ENCODE data around the gene RELA.

The RELA gene

GRCh38 chr11:65629579-65629978, 33.1 kb downstream of the RELA start:
- DNase-seq (ENCODE audit: low read depth), result no peak

DNA sequence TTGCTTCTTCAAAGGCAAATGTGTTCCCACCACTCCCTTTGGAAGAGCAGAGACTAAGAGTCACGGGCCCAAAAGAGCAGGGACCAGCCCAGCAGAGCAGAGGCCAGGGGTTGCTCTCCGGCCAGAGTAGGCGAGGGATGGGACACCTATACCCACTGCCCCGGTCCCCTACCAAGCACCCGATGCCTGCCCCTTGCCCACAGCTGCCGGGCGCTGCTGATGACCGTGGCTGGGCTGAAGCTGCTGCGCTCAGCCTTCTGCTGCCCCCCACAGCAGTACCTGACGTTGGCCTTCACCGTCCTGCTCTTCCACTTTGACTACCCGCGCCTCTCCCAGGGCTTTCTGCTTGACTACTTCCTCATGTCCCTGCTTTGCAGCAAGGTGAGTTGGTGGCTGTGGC, 35.5 kb downstream of the RELA start:
- no peak for DNase-seq (ENCODE audit: low read depth)

GRCh38 chr11:65625628-65626342, 36.9 kb downstream of the RELA start:
- no peak for DNase-seq (ENCODE audit: low read depth)

GRCh38 chr11:65624931-65625627, 37.6 kb downstream of the RELA start:
- DNase-seq (ENCODE audit: low read depth), result no peak

GRCh38 chr11:65623852-65624616, 38.7 kb downstream of the RELA start:
- no peak for DNase-seq (ENCODE audit: low read depth)

DNA sequence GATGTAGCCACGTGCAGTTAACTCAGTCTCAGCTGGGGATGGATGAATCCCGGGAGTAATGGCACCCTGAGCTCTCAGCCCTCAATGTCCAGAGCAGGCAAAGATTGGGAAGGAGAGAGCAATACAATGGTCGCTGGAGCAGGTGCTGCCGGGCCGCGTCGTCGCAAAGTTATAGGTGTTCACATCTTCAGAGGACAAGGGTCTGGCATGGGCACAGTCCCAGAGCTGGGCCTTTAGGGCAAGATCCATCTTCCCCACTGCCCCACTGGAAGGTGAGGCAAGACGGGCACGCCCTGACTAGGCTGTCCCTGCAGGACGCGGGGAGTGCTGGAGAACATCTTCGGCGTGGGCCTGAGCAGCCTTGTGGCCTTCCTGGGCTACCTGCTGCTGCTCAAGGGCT, 39.5 kb downstream of the RELA start:
- DNase-seq (ENCODE audit: low read depth), result no peak

- DNase-seq (ENCODE audit: low read depth), result no peak
Measured at GRCh38 chr11:65622011-65622410, 40.7 kb downstream of the RELA start.

GRCh38 chr11:65621460-65621859, 41.3 kb downstream of the RELA start:
- no peak for DNase-seq (ENCODE audit: low read depth)

GRCh38 chr11:65620666-65621065, 42.0 kb downstream of the RELA start:
- DNase-seq (ENCODE audit: low read depth), result no peak

GRCh38 chr11:65619281-65619928, 43.3 kb downstream of the RELA start:
- DNase-seq (ENCODE audit: low read depth), result no peak

DNA sequence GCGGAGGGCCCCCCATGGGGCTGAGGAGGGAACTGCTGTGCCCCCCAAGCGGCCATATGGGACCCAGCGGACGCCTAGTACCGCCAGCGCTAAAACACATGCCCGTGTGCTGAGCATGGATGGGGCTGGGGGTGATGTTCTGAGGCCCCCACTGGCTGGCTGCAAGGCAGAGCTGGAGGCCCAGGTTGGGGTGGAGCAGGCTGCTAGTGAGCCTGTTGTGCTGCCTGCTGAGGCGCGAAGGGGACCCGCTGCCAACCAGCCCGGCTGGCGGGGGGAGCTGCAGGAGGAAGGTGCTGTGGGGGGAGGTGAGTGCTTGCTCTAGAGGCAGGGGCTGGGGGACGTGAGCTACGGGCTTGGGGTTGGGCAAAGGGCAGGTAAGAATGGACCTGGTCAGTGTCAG, 44.0 kb downstream of the RELA start:
- DNase-seq (ENCODE audit: low read depth), result no peak

DNA sequence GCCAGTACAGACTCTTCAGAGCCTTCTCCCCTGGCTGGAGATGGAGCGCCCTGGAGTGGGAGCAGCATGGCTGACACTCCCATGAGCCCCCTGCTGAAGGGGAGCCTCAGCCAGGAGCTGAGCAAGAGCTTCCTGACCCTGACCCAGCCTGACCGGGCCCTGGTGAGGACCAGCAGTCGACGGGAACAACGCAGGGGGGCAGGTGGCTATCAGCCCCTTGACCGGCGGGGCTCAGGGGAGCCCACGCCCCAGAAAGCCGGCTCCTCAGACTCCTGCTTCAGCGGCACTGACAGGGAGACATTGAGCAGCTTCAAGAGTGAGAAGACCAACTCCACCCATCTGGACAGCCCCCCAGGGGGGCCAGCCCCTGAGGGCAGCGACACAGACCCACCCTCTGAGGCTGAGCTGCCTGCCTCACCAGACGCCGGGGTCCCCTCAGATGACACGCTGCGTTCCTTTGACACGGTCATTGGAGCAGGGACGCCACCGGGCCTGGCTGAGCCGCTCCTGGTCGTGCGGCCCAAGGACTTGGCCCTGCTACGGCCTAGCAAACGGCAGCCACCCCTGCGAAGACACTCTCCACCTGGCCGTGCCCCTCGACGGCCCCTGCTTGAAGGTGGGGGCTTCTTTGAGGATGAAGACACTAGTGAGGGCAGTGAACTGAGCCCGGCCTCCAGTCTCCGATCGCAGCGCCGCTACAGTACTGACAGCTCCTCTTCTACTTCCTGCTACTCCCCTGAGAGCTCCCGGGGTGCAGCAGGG, 44.5 kb downstream of the RELA start:
- DNase-seq (ENCODE audit: low read depth), result no peak

GRCh38 chr11:65617136-65617850, 45.4 kb downstream of the RELA start:
- DNase-seq (ENCODE audit: low read depth), result no peak

DNA sequence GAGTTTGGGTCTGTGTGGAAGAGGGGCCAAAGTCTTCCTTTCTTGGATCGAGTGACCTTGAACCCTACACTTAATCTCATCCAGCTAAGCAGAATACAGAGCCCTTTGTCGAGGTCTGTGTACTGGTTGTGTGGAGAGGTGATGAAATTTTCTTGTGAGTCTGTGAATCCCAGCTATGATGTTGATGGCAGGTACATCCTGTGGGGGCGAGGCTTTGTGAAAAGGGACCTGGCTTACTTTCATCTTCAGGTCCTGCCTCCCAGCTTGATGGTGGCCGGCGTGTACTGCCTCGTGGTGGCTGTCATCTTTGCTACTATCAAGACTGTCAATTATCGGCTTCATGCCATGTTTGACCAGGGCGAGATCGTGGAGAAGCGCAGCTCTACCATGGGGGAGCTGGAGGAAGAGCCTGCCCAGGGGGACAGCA, 46.1 kb downstream of the RELA start:
- DNase-seq (ENCODE audit: low read depth), result no peak

GRCh38 chr11:65615950-65616574, 46.7 kb downstream of the RELA start:
- no peak for DNase-seq (ENCODE audit: low read depth)

GRCh38 chr11:65615229-65615949, 47.3 kb downstream of the RELA start, which contains the start of gene PCNX3:
TSS of gene PCNX3 (plus strand) at chr11:65615776. CDS start at chr11:65616312, 536 bp downstream.
- DNase-seq (ENCODE audit: low read depth), result peak; percentile 99

DNA sequence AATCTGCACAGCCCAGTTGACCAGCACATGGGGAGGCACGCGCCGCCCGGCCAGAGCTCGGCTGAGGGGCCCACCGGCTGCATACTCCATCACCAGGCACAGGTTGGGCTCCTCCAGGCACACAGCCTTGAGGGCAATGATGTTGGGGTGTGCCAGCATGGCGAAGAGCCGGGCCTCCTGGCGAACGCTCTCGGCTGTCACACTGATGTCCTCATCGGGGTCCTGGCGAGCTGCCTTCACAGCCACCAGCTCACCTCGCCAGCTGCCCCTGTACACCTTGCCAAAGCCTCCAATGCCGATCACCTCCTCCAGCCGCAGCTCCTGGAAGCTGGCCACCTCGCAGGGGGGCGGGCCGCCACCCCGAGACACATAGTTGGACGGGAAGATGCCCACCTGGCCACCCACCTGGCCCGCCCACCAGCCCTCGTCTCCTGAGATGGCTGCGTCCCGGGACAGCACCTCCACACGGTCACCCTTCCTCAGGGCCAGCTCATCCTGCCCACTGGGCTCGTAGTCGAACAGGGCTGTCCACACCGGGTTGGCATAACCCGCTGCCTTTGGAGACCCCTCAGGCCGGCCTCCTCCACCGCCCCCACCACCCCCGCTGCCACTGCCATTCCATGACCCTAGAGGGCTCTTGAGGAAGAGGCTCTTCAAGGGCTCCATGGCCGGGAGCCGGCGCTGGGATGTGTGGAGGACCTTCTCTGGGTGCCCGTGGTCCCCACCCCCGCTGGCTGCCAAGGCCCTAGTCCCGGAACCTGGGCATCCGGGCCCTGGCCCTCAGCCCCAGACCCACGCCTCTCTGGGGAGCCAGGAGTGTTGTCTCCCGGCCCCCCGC, 49.4 kb downstream of the RELA start:
- DNase-seq (ENCODE audit: low read depth), result no peak

- no peak for DNase-seq (ENCODE audit: low read depth)
Measured at GRCh38 chr11:65612691-65613090, 50.0 kb downstream of the RELA start.
